ENCODE results near the gene C19orf67.

Gene C19orf67

DNA sequence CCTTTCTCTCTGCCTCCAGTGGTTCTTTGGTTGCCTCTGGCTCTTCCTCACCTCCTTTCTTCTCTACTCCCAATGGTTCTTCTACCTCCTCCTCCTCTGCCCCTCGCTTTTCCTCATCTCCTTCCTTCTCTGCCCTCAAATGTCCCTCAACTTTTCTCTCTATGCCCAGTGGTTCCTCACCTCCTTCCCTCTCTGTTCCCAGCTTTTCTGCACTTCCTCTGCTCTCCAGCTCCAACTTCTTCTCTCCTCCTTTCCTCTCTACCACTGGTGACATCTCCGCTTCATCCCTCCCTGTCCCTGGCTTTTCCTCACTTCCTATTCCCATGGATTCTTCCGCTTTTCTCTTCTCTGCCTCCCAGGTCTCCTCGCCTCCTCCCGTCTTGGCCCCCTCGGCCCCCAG, 31.5 kb downstream of the C19orf67 start:
- H3K36me3 ChIP-seq (replicated peaks; ENCODE audit: low read depth, low read length): peaks cover 15% of the 10 kb centered on the region
- no peaks in the 10 kb centered on the region for H3K9me3 ChIP-seq (ENCODE audit: insufficient read depth, low read length)
- H4K20me1 ChIP-seq (ENCODE audit: insufficient read depth, low read length): no peaks in the 10 kb centered on the region
- TF ChIP-seq, protein P1, sequence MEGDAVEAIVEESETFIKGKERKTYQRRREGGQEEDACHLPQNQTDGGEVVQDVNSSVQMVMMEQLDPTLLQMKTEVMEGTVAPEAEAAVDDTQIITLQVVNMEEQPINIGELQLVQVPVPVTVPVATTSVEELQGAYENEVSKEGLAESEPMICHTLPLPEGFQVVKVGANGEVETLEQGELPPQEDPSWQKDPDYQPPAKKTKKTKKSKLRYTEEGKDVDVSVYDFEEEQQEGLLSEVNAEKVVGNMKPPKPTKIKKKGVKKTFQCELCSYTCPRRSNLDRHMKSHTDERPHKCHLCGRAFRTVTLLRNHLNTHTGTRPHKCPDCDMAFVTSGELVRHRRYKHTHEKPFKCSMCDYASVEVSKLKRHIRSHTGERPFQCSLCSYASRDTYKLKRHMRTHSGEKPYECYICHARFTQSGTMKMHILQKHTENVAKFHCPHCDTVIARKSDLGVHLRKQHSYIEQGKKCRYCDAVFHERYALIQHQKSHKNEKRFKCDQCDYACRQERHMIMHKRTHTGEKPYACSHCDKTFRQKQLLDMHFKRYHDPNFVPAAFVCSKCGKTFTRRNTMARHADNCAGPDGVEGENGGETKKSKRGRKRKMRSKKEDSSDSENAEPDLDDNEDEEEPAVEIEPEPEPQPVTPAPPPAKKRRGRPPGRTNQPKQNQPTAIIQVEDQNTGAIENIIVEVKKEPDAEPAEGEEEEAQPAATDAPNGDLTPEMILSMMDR (IDR thresholded peaks at IDR 0.05; ENCODE audit: low read depth, low read length): no peak
- no peak for TF ChIP-seq EZH2phosphoT487 (IDR thresholded peaks at IDR 0.05; ENCODE audit: low read depth)
- H3K27ac ChIP-seq (ENCODE audit: low read length): no peak overlapping the region
- H3K27me3 ChIP-seq (ENCODE audit: low read depth, low read length): peaks cover 8% of the 10 kb centered on the region; the same call in 1 of the 2 replicates
- no peak overlapping the region for H3K4me2 ChIP-seq (ENCODE audit: low read length)
- H2AFZ ChIP-seq (ENCODE audit: low read depth, low read length): no peak overlapping the region
- H3K79me2 ChIP-seq (ENCODE audit: low read length): no peaks in the 10 kb centered on the region
- 0 out of 2 replicates have a peak, but pooled peaks cover 2% of the 10 kb centered on the region for H3K4me1 ChIP-seq (ENCODE audit: low read length)
- no peak overlapping the region for H3K4me3 ChIP-seq (ENCODE audit: low read length)
- no peak overlapping the region for H3K9ac ChIP-seq (ENCODE audit: low read length)

- Histone ChIP-seq H3K27me3 (ENCODE audit: low read depth, low read length) (peaks cover 5% of the 10 kb centered on the region; the same call in 1 of the 2 replicates), H3K9me3 (ENCODE audit: insufficient read depth, low read length) (no peaks in the 10 kb centered on the region), H3K9ac (ENCODE audit: low read length) (no peak overlapping the region), H2AFZ (ENCODE audit: low read depth, low read length) (no peak overlapping the region), H3K4me1 (ENCODE audit: low read length) (no peaks in the 10 kb centered on the region), H3K36me3 (replicated peaks; ENCODE audit: low read depth, low read length) (peaks cover 15% of the 10 kb centered on the region), H3K4me3 (ENCODE audit: low read length) (no peak overlapping the region), H3K27ac (ENCODE audit: low read length) (no peak overlapping the region), H4K20me1 (ENCODE audit: insufficient read depth, low read length) (no peaks in the 10 kb centered on the region), H3K4me2 (ENCODE audit: low read length) (no peak overlapping the region), H3K79me2 (ENCODE audit: low read length) (no peaks in the 10 kb centered on the region)
- TF ChIP-seq, protein P1 (IDR thresholded peaks at IDR 0.05; ENCODE audit: low read depth, low read length): no peak
- no peak for TF ChIP-seq EZH2phosphoT487 (IDR thresholded peaks at IDR 0.05; ENCODE audit: low read depth)
Measured at GRCh38 chr19:14053500-14053899, 32.1 kb downstream of the C19orf67 start.

DNA sequence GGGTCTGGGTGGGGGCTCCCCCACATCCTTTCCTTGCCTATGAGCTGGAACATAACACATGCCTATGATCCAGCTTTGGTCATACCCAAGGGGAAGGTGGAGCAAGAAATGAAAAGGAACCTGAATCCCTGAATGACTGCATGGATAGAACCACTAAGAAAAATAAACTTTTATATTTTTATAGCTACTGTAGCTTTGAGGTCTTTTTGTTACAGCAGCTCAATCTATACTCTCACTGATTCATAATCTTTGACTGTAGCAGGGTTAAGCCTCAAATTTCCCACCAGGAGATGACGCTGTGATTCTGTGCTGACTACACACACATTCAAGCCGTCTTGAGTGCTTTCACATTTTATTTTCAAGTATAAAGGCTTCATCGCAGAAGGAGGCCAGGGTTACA, 32.6 kb downstream of the C19orf67 start:
- Histone ChIP-seq H2AFZ (ENCODE audit: low read depth, low read length) (no peak overlapping the region), H3K4me2 (ENCODE audit: low read length) (no peak overlapping the region), H3K36me3 (replicated peaks; ENCODE audit: low read depth, low read length) (peaks cover 18% of the 10 kb centered on the region), H4K20me1 (ENCODE audit: insufficient read depth, low read length) (no peaks in the 10 kb centered on the region), H3K4me1 (ENCODE audit: low read length) (no peaks in the 10 kb centered on the region), H3K27ac (ENCODE audit: low read length) (no peak overlapping the region), H3K27me3 (ENCODE audit: low read depth, low read length) (no peaks in the 10 kb centered on the region; the same call in 1 of the 2 replicates), H3K79me2 (ENCODE audit: low read length) (no peaks in the 10 kb centered on the region), H3K9ac (ENCODE audit: low read length) (no peak overlapping the region), H3K9me3 (ENCODE audit: insufficient read depth, low read length) (no peaks in the 10 kb centered on the region), H3K4me3 (ENCODE audit: low read length) (no peak overlapping the region)
- TF ChIP-seq, protein P1 (IDR thresholded peaks at IDR 0.05; ENCODE audit: low read depth, low read length): no peak
- TF ChIP-seq EZH2phosphoT487 (IDR thresholded peaks at IDR 0.05; ENCODE audit: low read depth): no peak

- no peak overlapping the region for H3K4me2 ChIP-seq (ENCODE audit: low read length)
- no peaks in the 10 kb centered on the region for H3K4me1 ChIP-seq (ENCODE audit: low read length)
Measured at GRCh38 chr19:14052470-14052869, 33.1 kb downstream of the C19orf67 start.

More at GRCh38 chr19:14052470-14052869, 33.1 kb downstream of the C19orf67 start:
- H4K20me1 ChIP-seq (ENCODE audit: insufficient read depth, low read length): no peaks in the 10 kb centered on the region
- no peak overlapping the region for H3K4me3 ChIP-seq (ENCODE audit: low read length)
- TF ChIP-seq EZH2phosphoT487 (IDR thresholded peaks at IDR 0.05; ENCODE audit: low read depth): no peak
- H3K79me2 ChIP-seq (ENCODE audit: low read length): no peaks in the 10 kb centered on the region
- H3K9me3 ChIP-seq (ENCODE audit: insufficient read depth, low read length): no peaks in the 10 kb centered on the region
- H3K36me3 ChIP-seq (replicated peaks; ENCODE audit: low read depth, low read length): peaks cover 18% of the 10 kb centered on the region
- no peak overlapping the region for H3K9ac ChIP-seq (ENCODE audit: low read length)
- no peak overlapping the region for H2AFZ ChIP-seq (ENCODE audit: low read depth, low read length)
- no peak overlapping the region for H3K27ac ChIP-seq (ENCODE audit: low read length)
- H3K27me3 ChIP-seq (ENCODE audit: low read depth, low read length): no peaks in the 10 kb centered on the region

Measured in OCI-LY3 (cell line).